OCI-LY7 (cell line): ENCODE measurements around the gene EIF4H. TPM values are rescaled to one million over a fixed set of nuclear protein-coding genes. Genes with fewer than 3 reads are reported as not detected.

ENCODE experiments used
- BruUV-seq: library from RNA; stranded (reverse); fragments of 400-500 nt; replicated peaks from 2 replicates; lab custom pipeline; 2021; lab: Mats Ljungman, UMichigan
- CTCF ChIA-PET: fragments of 300-600 bp; sonication (Branson Sonifier 250); formaldehyde crosslinking; loops from one replicate; lab custom pipeline; 2022; ENCODE audit warnings: antibody characterized with exemption; ENCODE audit not compliant: unreplicated experiment; lab: Charles Lee
- POLR2A ChIA-PET: fragments of 300-600 bp; sonication (Branson Sonifier 250); formaldehyde crosslinking; loops from one replicate; lab custom pipeline; 2022; ENCODE audit warnings: antibody characterized with exemption; lab: Charles Lee
- DNase-seq: peaks from one replicate; pipeline ENCODE4 v3.0.0-alpha.2; 2015; ENCODE audit warnings: low spot score
- H2AFZ ChIP-seq: fragments of 200-600 bp; sonication (generic), shearing (Covaris generic); 2 replicates; pipeline ENCODE4 v1.6.1; 2014; ENCODE audit warnings: mild to moderate bottlenecking, antibody characterized with exemption, low read length, moderate library complexity
- H3K27ac ChIP-seq: fragments of 200-600 bp; sonication (generic); 2 replicates; pipeline ENCODE4 v1.5.1; 2014; ENCODE audit warnings: mixed run types, low read depth, mild to moderate bottlenecking, moderate library complexity, low read length, inconsistent platforms; ENCODE audit not compliant: poor library complexity, severe bottlenecking
- H3K36me3 ChIP-seq: fragments of 200-600 bp; sonication (generic); 2 replicates; pipeline ENCODE4 v1.6.1; 2014; ENCODE audit warnings: mild to moderate bottlenecking, antibody characterized with exemption, low read length, moderate library complexity, mixed read lengths; ENCODE audit not compliant: insufficient read depth
- H3K4me1 ChIP-seq: fragments of 200-600 bp; sonication (generic); 2 replicates; pipeline ENCODE4 v1.5.1; 2014; ENCODE audit warnings: mild to moderate bottlenecking, low read length; ENCODE audit not compliant: insufficient read depth, poor library complexity, severe bottlenecking
- H3K4me2 ChIP-seq: fragments of 200-600 bp; sonication (generic); 2 replicates; pipeline ENCODE4 v1.6.1; 2014; ENCODE audit warnings: mild to moderate bottlenecking, low read length
- H3K4me3 ChIP-seq: fragments of 200-600 bp; sonication (generic); 2 replicates; pipeline ENCODE4 v1.5.1; 2014; ENCODE audit warnings: mild to moderate bottlenecking, low read depth, low read length; ENCODE audit not compliant: poor library complexity, severe bottlenecking
- H3K79me2 ChIP-seq: fragments of 200-600 bp; sonication (generic); 2 replicates; pipeline ENCODE4 v1.6.1; 2016; ENCODE audit warnings: low read depth, mild to moderate bottlenecking, low read length, moderate library complexity, mixed read lengths; ENCODE audit not compliant: insufficient read depth
- H3K9me2 ChIP-seq: fragments of 200-600 bp; sonication (generic); 2 replicates; pipeline ENCODE4 v1.6.1; 2016; ENCODE audit warnings: mild to moderate bottlenecking, low read length, mixed read lengths; ENCODE audit not compliant: insufficient read depth
- H3K9me3 ChIP-seq: fragments of 200-600 bp; sonication (generic); 2 replicates; pipeline ENCODE4 v1.6.1; 2014; ENCODE audit warnings: mild to moderate bottlenecking, mixed run types, low read length, mixed read lengths
- H4K20me1 ChIP-seq: fragments of 200-600 bp; sonication (generic); 2 replicates; pipeline ENCODE4 v1.6.1; 2014; ENCODE audit warnings: mild to moderate bottlenecking, antibody characterized with exemption, low read length, moderate library complexity, mixed read lengths; ENCODE audit not compliant: insufficient read depth
- CTCF ChIP-seq: fragments of 200-600 bp; sonication (generic); conservative IDR thresholded peaks from 2 replicates; pipeline ENCODE4 v1.5.1; 2014; ENCODE audit warnings: mild to moderate bottlenecking, antibody characterized with exemption, low read length, moderate library complexity, mixed read lengths
- EZH2phosphoT487 ChIP-seq: fragments of 200-600 bp; sonication (generic); IDR thresholded peaks from 2 replicates; pipeline ENCODE4 v1.6.1; 2018; ENCODE audit warnings: low read depth, borderline replicate concordance, mild to moderate bottlenecking, mixed run types, antibody characterized with exemption, low read length, moderate library complexity, mixed read lengths
- intact Hi-C: fragments of 100-400 bp; cut with micrococcal nuclease; formaldehyde crosslinking; loops from one replicate; pipeline ENCODE4 v1.10.0; 2022; ENCODE audit not compliant: unreplicated experiment
- total RNA-seq, 2 experiments: library from RNA; depleted of rRNA in 1 of 2; stranded (reverse); fragments of >200 nt in 1 of 2; shearing (Covaris generic) in 1 of 2; gene quantifications; 2 replicates each; pipeline ENCODE4 v1.2.3, GENCODE V29; 2014 to 2022

Gene EIF4H
- total RNA-seq, 2 experiments from 2014 or later, result 202 to 345 TPM

- Histone ChIP-seq H3K4me2 (no peak overlapping the region), H3K36me3 (peaks cover 49% of the 10 kb centered on the region), H2AFZ (no peak overlapping the region), H3K27ac (peak overlapping the region; percentile 30), H3K4me3 (no peak overlapping the region), H4K20me1 (no peaks in the 10 kb centered on the region), H3K9me2 (no peaks in the 10 kb centered on the region), H3K79me2 (no peaks in the 10 kb centered on the region), H3K9me3 (no peaks in the 10 kb centered on the region), H3K4me1 (peaks cover 38% of the 10 kb centered on the region)
- TF ChIP-seq EZH2phosphoT487 (no peak), CTCF (no peak)
- intact Hi-C loops, result no loop called here
- DNase-seq, result no peak
- ChIA-PET CTCF (no interaction called here), POLR2A (no interaction called here)
- BruUV-seq, result no TSS peak
Measured at GRCh38 chr7:74222851-74223710, 48.9 kb downstream of the EIF4H start.

GRCh38 chr7:74223711-74224510, 49.8 kb downstream of the EIF4H start:
- POLR2A ChIA-PET, result no interaction called here
- no peak for DNase-seq
- no peak for TF ChIP-seq CTCF
- no peak for TF ChIP-seq EZH2phosphoT487
- Histone ChIP-seq H3K27ac (peak overlapping the region; percentile 30), H4K20me1 (no peaks in the 10 kb centered on the region), H3K36me3 (peaks cover 48% of the 10 kb centered on the region), H3K4me2 (no peak overlapping the region), H3K9me3 (no peaks in the 10 kb centered on the region), H3K79me2 (no peaks in the 10 kb centered on the region), H3K9me2 (no peaks in the 10 kb centered on the region), H3K4me3 (no peak overlapping the region), H3K4me1 (peaks cover 35% of the 10 kb centered on the region), H2AFZ (no peak overlapping the region)
- BruUV-seq, result no TSS peak
- intact Hi-C loops, result no loop called here
- CTCF ChIA-PET, result no interaction called here
